HepG2 (cell line): ENCODE data around the gene RAB40C. TPM values are rescaled to one million over a fixed set of nuclear protein-coding genes. Genes with fewer than 3 reads are reported as not detected.
A peak's percentile ranks its signal among the peaks of the same experiment; 100 is the strongest.

Source experiments
- DMAP1 ChIP-seq: IDR thresholded peaks from 2 replicates; pipeline ENCODE4 v1.6.1; 2016
- FOXA3 ChIP-seq: IDR thresholded peaks from 2 replicates; pipeline ENCODE4 v1.6.1; 2016; ENCODE audit warnings: missing genetic modification reagents, missing compliant biosample characterization
- KLF11 ChIP-seq: IDR thresholded peaks from 2 replicates; pipeline ENCODE4 v1.6.1; 2016; ENCODE audit warnings: missing compliant biosample characterization
- NFE2L1 ChIP-seq: sonication (generic); formaldehyde crosslinking; IDR thresholded peaks from 2 replicates; pipeline ENCODE4 v1.4.0; 2020; ENCODE audit warnings: missing genetic modification reagents, mild to moderate bottlenecking, borderline replicate concordance
- PHB2 ChIP-seq: fragments of 450-650 bp; IDR thresholded peaks from 2 replicates; pipeline ENCODE4 v1.6.1; 2018; ENCODE audit not compliant: partially characterized antibody
- SRSF4 ChIP-seq: fragments of 200-400 bp; formaldehyde crosslinking; IDR thresholded peaks from one replicate; pipeline ENCODE4 v1.6.1; 2018; ENCODE audit warnings: mild to moderate bottlenecking, low read depth, low read length, moderate library complexity; ENCODE audit not compliant: poor library complexity, severe bottlenecking
- TBP ChIP-seq: sonication (generic); formaldehyde crosslinking; IDR thresholded peaks from 2 replicates; pipeline ENCODE4 v1.5.0; 2020; ENCODE audit warnings: missing genetic modification reagents
- WIZ ChIP-seq: sonication (generic); formaldehyde crosslinking; IDR thresholded peaks from 2 replicates; pipeline ENCODE4 v1.5.1; 2020; ENCODE audit warnings: mild to moderate bottlenecking, missing genetic modification reagents
- XBP1 ChIP-seq: sonication (generic); formaldehyde crosslinking; IDR thresholded peaks from 2 replicates; pipeline ENCODE4 v1.5.0; 2020; ENCODE audit warnings: missing genetic modification reagents
- ZNF333 ChIP-seq: sonication (generic); formaldehyde crosslinking; IDR thresholded peaks from 2 replicates; pipeline ENCODE4 v1.4.0; 2020; ENCODE audit warnings: mild to moderate bottlenecking, missing genetic modification reagents, borderline replicate concordance
- ZNF550 ChIP-seq: sonication (generic); formaldehyde crosslinking; IDR thresholded peaks from 2 replicates; pipeline ENCODE4 v1.4.0; 2020; ENCODE audit warnings: mild to moderate bottlenecking, missing genetic modification reagents, borderline replicate concordance
- ZNF558 ChIP-seq: sonication (generic); formaldehyde crosslinking; IDR thresholded peaks from 2 replicates; pipeline ENCODE4 v1.9.0; 2022; ENCODE audit warnings: mild to moderate bottlenecking, missing genetic modification reagents, borderline replicate concordance
- ZNF570 ChIP-seq: sonication (generic); formaldehyde crosslinking; IDR thresholded peaks from 2 replicates; pipeline ENCODE4 v1.4.0; 2020; ENCODE audit warnings: mild to moderate bottlenecking, missing genetic modification reagents, borderline replicate concordance
- ZNF598 ChIP-seq: sonication (generic); formaldehyde crosslinking; IDR thresholded peaks from 2 replicates; pipeline ENCODE4 v1.5.1; 2020; ENCODE audit warnings: mild to moderate bottlenecking, missing genetic modification reagents, borderline replicate concordance
- ZNF605 ChIP-seq: sonication (generic); formaldehyde crosslinking; IDR thresholded peaks from 2 replicates; pipeline ENCODE4 v1.8.0; 2022; ENCODE audit warnings: mild to moderate bottlenecking, missing genetic modification reagents
- ZNF644 ChIP-seq: IDR thresholded peaks from 2 replicates; pipeline ENCODE4 v1.6.1; 2016; ENCODE audit warnings: low read depth
- polyA plus RNA-seq, 8 experiments: library from polyadenylated mRNA; depleted of rRNA in 3 of 8; stranded (reverse) in 7 of 8; unstranded in 1 of 8; fragments of >200 nt; fragmentation: Illumina TruSeq in 4 of 8; extraction: Trizol in 4 of 8; gene quantifications; 2 replicates each; pipeline versions ENCODE4 v1.2.1 to v1.2.3, GENCODE V29; 2011 to 2016; ENCODE audit warnings: low read depth in 4 of 8, missing spikeins in 1 of 8, mixed read lengths in 1 of 8; ENCODE audit not compliant: insufficient read depth in 1 of 8
- total RNA-seq, 5 experiments: library from RNA; depleted of rRNA; stranded (reverse); fragments of >200 nt; fragmentation: Illumina TruSeq; extraction: Trizol; gene quantifications; 2 replicates each; pipeline ENCODE4 v1.2.3, GENCODE V29; 2016; ENCODE audit warnings: low read depth in 1 of 5
- TF ChIP-seq, protein P1 (sequence below): sonication (generic); formaldehyde crosslinking; IDR thresholded peaks from 2 replicates; pipeline ENCODE4 v1.5.0; 2020; ENCODE audit warnings: mild to moderate bottlenecking, missing genetic modification reagents, moderate library complexity
- TF ChIP-seq, protein P2 (sequence below): sonication (generic); formaldehyde crosslinking; IDR thresholded peaks from 2 replicates; pipeline ENCODE4 v1.8.0; 2022; ENCODE audit warnings: missing genetic modification reagents, mild to moderate bottlenecking, inconsistent platforms, borderline replicate concordance
- TF ChIP-seq, protein P3 (sequence below): sonication (generic); formaldehyde crosslinking; IDR thresholded peaks from 2 replicates; pipeline ENCODE4; 2020; ENCODE audit warnings: missing genetic modification reagents, mild to moderate bottlenecking, borderline replicate concordance
- TF ChIP-seq, protein P4 (sequence below): sonication (generic); formaldehyde crosslinking; IDR thresholded peaks from 2 replicates; pipeline ENCODE4 v1.5.0; 2020; ENCODE audit warnings: missing genetic modification reagents
- TF ChIP-seq, protein P5 (sequence below): sonication (generic); formaldehyde crosslinking; IDR thresholded peaks from 2 replicates; pipeline ENCODE4 v1.4.0; 2020; ENCODE audit warnings: mild to moderate bottlenecking, missing genetic modification reagents

The RAB40C gene
- total and polyA plus RNA-seq, 2 of the 13 experiments (the other 11 are each of a cell fraction or from before 2014, with no cell fraction given) = 7.7 to 11.5 TPM

DNA sequence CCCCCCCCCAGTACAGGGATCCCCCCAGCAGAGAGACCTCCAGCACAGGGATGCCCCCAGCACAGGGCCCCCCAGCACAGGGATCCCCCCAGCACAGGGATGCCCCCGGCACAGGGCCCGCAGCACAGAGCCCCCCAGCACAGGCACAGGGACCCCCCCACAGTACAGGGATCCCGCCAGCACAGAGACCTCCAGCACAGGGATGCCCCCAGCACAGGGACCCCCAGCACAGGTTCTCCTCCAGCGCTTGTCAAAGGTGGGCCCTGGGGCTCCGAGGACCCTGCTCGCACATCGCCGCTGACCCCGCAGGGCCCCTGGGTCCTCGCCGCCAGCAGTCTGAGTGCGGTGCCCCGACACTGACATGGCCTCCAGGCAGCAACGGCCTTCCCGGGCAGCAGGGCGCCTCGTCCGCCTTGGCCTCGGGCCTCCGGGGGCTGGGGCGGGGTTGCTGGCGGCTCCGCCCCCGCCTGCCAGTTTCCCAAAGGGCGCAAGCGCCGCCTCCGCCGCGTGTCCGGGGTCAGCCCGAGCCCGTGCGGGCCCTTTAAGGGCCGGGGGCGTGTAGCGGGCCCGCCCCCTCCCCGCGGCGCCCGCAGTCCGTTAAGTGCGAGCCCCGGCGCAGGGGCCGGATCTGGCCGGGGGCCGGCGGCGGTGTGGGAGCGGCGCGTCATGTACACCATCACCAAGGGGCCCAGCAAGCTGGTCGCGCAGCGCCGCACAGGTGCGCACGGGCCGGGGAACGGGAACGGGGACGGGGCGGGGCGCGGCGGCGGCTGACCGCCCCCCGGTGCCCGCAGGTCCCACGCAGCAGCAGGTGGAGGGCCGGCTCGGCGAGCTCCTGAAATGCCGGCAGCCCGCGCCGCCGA is 51.7 kb downstream of the RAB40C start, which contains the start of gene MCRIP2 (continued):
- TF ChIP-seq, protein P1, sequence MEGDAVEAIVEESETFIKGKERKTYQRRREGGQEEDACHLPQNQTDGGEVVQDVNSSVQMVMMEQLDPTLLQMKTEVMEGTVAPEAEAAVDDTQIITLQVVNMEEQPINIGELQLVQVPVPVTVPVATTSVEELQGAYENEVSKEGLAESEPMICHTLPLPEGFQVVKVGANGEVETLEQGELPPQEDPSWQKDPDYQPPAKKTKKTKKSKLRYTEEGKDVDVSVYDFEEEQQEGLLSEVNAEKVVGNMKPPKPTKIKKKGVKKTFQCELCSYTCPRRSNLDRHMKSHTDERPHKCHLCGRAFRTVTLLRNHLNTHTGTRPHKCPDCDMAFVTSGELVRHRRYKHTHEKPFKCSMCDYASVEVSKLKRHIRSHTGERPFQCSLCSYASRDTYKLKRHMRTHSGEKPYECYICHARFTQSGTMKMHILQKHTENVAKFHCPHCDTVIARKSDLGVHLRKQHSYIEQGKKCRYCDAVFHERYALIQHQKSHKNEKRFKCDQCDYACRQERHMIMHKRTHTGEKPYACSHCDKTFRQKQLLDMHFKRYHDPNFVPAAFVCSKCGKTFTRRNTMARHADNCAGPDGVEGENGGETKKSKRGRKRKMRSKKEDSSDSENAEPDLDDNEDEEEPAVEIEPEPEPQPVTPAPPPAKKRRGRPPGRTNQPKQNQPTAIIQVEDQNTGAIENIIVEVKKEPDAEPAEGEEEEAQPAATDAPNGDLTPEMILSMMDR (CRISPR knock-in tag) = 0 out of 2 replicates have a peak, but pooled peaks have one; percentile 6
- no peak for TF ChIP-seq KLF11 (CRISPR knock-in tag)
- TF ChIP-seq FOXA3 = no peak
- TF ChIP-seq PHB2 = no peak
- TF ChIP-seq SRSF4 = no peak
- TF ChIP-seq ZNF598 (CRISPR knock-in tag) = no peak
- TF ChIP-seq ZNF605 = peak; percentile 22; the same call in 1 of the 2 replicates
- TF ChIP-seq XBP1 (CRISPR knock-in tag) = no peak
- TF ChIP-seq ZNF644 (CRISPR knock-in tag) = no peak
- TF ChIP-seq, protein P2, sequence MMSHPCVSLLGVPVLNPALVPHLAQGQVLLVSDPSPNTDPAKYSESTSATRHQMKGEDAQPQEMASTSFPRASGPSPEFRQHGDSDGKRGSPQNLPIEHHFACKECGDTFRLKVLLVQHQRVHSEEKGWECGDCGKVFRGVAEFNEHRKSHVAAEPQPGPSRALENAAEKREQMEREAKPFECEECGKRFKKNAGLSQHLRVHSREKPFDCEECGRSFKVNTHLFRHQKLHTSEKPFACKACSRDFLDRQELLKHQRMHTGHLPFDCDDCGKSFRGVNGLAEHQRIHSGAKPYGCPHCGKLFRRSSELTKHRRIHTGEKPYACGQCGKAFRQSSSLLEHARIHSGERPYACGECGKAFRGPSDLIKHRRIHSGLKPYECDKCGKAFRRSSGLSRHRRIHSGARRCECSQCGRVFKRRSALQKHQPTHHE = peak; percentile 41; the same call in 1 of the 2 replicates
- TF ChIP-seq DMAP1 (CRISPR knock-in tag) = no peak
- TF ChIP-seq, protein P3, sequence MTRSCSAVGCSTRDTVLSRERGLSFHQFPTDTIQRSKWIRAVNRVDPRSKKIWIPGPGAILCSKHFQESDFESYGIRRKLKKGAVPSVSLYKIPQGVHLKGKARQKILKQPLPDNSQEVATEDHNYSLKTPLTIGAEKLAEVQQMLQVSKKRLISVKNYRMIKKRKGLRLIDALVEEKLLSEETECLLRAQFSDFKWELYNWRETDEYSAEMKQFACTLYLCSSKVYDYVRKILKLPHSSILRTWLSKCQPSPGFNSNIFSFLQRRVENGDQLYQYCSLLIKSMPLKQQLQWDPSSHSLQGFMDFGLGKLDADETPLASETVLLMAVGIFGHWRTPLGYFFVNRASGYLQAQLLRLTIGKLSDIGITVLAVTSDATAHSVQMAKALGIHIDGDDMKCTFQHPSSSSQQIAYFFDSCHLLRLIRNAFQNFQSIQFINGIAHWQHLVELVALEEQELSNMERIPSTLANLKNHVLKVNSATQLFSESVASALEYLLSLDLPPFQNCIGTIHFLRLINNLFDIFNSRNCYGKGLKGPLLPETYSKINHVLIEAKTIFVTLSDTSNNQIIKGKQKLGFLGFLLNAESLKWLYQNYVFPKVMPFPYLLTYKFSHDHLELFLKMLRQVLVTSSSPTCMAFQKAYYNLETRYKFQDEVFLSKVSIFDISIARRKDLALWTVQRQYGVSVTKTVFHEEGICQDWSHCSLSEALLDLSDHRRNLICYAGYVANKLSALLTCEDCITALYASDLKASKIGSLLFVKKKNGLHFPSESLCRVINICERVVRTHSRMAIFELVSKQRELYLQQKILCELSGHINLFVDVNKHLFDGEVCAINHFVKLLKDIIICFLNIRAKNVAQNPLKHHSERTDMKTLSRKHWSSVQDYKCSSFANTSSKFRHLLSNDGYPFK = peak; percentile 98
- TF ChIP-seq, protein P4, sequence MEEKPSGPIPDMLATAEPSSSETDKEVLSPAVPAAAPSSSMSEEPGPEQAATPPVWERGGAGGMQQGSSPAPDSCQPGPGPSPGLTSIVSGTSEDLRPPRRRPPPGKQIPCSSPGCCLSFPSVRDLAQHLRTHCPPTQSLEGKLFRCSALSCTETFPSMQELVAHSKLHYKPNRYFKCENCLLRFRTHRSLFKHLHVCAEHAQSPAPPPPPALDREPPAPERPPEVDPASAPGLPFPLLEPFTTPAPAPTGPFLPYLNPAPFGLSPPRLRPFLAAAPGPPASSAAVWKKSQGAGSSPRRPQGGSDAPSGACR (CRISPR knock-in tag) = peak; percentile 45; the same call in 1 of the 2 replicates
- TF ChIP-seq ZNF333 (CRISPR knock-in tag) = peak; percentile 67; the same call in 1 of the 2 replicates
- TF ChIP-seq NFE2L1 (CRISPR knock-in tag) = no peak
- no peak for TF ChIP-seq ZNF570 (CRISPR knock-in tag)
- no peak for TF ChIP-seq ZNF550 (CRISPR knock-in tag)
- TF ChIP-seq, protein P5, sequence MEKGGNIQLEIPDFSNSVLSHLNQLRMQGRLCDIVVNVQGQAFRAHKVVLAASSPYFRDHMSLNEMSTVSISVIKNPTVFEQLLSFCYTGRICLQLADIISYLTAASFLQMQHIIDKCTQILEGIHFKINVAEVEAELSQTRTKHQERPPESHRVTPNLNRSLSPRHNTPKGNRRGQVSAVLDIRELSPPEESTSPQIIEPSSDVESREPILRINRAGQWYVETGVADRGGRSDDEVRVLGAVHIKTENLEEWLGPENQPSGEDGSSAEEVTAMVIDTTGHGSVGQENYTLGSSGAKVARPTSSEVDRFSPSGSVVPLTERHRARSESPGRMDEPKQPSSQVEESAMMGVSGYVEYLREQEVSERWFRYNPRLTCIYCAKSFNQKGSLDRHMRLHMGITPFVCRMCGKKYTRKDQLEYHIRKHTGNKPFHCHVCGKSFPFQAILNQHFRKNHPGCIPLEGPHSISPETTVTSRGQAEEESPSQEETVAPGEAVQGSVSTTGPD (CRISPR knock-in tag) = no peak
- no peak for TF ChIP-seq ZNF558 (CRISPR knock-in tag)
- no peak for TF ChIP-seq WIZ (CRISPR knock-in tag)
- TF ChIP-seq TBP = no peak
